Astrocyte (in vitro differentiated cells and primary cell): Measurements from ENCODE around the gene ATP10A. TPM values are rescaled to one million over a fixed set of nuclear protein-coding genes. Genes with fewer than 3 reads are reported as not detected.

Experiments used
- DNase-seq: peaks from one replicate; pipeline ENCODE4 v3.0.0-alpha.2; 2010; ENCODE audit warnings: low read depth
- FAIRE-seq: peaks from 2 replicates; lab custom pipeline; 2011; peaks lifted over from hg19 to GRCh38; lab: Jason Lieb, UNC
- H2AFZ ChIP-seq: 2 replicates; pipeline ENCODE4 v1.6.0; 2012; ENCODE audit warnings: low read depth, low read length, inconsistent platforms
- H3K27ac ChIP-seq: 2 replicates; pipeline ENCODE4 v1.5.1; 2011; ENCODE audit warnings: low read depth, low read length, inconsistent platforms
- H3K27me3 ChIP-seq: 2 replicates; pipeline ENCODE4 v1.6.0; 2011; ENCODE audit warnings: low read length, inconsistent platforms; ENCODE audit not compliant: insufficient read depth
- H3K36me3 ChIP-seq: 2 replicates; pipeline ENCODE4 v1.5.1; 2011; ENCODE audit warnings: low read length, inconsistent platforms; ENCODE audit not compliant: insufficient read depth
- H3K4me1 ChIP-seq: 2 replicates; pipeline ENCODE4 v1.5.1; 2011; ENCODE audit warnings: low read length, inconsistent platforms; ENCODE audit not compliant: insufficient read depth
- H3K4me2 ChIP-seq: 2 replicates; pipeline ENCODE4 v1.6.0; 2012; ENCODE audit warnings: low read length, inconsistent platforms
- H3K4me3 ChIP-seq: 2 replicates; pipeline ENCODE4 v1.5.1; 2011; ENCODE audit warnings: low read depth, mild to moderate bottlenecking, low read length, inconsistent platforms; ENCODE audit not compliant: insufficient read depth
- H3K79me2 ChIP-seq: 2 replicates; pipeline ENCODE4 v1.6.0; 2012; ENCODE audit warnings: mild to moderate bottlenecking, low read length, inconsistent platforms; ENCODE audit not compliant: insufficient read depth
- H3K9ac ChIP-seq: 2 replicates; pipeline ENCODE4 v1.6.0; 2012; ENCODE audit warnings: mild to moderate bottlenecking, low read length, inconsistent platforms
- H3K9me3 ChIP-seq: 2 replicates; pipeline ENCODE4 v1.5.1; 2012; ENCODE audit warnings: low read depth, mild to moderate bottlenecking, low read length, inconsistent platforms; ENCODE audit not compliant: insufficient read depth
- H4K20me1 ChIP-seq: 2 replicates; pipeline ENCODE4 v1.6.0; 2012; ENCODE audit warnings: low read length, inconsistent platforms; ENCODE audit not compliant: insufficient read depth
- H3K27ac Mint-ChIP-seq: one replicate; pipeline ENCODE4 v1.8.0; 2021; ENCODE audit warnings: mild to moderate bottlenecking, mixed read lengths; ENCODE audit not compliant: unreplicated experiment
- H3K27me3 Mint-ChIP-seq: one replicate; pipeline ENCODE4 v1.8.0; 2021; ENCODE audit warnings: low read depth, mixed read lengths; ENCODE audit not compliant: unreplicated experiment
- H3K36me3 Mint-ChIP-seq: one replicate; pipeline ENCODE4 v1.8.0; 2021; ENCODE audit warnings: low read depth, mixed read lengths; ENCODE audit not compliant: unreplicated experiment
- H3K4me1 Mint-ChIP-seq: one replicate; pipeline ENCODE4 v1.8.0; 2021; ENCODE audit warnings: low read depth, mixed read lengths; ENCODE audit not compliant: unreplicated experiment
- H3K4me3 Mint-ChIP-seq: one replicate; pipeline ENCODE4 v1.8.0; 2021; ENCODE audit warnings: mild to moderate bottlenecking, moderate library complexity, mixed read lengths; ENCODE audit not compliant: unreplicated experiment
- H3K9me3 Mint-ChIP-seq: one replicate; pipeline ENCODE4 v1.8.0; 2021; ENCODE audit warnings: mild to moderate bottlenecking, mixed read lengths; ENCODE audit not compliant: unreplicated experiment
- CTCF ChIP-seq: IDR thresholded peaks from 2 replicates; pipeline ENCODE4 v1.5.1; 2011; ENCODE audit warnings: low read depth, mild to moderate bottlenecking, inconsistent platforms, low read length, moderate library complexity; ENCODE audit not compliant: insufficient read depth
- EZH2 ChIP-seq: IDR thresholded peaks from 2 replicates; pipeline ENCODE4 v1.6.1; 2012; ENCODE audit warnings: mild to moderate bottlenecking, low read length, inconsistent platforms; ENCODE audit not compliant: insufficient read depth
- total RNA-seq: library from RNA; stranded (reverse); gene quantifications from 2 replicates; pipeline ENCODE4 v1.2.1, GENCODE V29; 2021

Gene ATP10A
- total RNA-seq, 1 donor from 2014 or later, result 21.1 TPM

DNA sequence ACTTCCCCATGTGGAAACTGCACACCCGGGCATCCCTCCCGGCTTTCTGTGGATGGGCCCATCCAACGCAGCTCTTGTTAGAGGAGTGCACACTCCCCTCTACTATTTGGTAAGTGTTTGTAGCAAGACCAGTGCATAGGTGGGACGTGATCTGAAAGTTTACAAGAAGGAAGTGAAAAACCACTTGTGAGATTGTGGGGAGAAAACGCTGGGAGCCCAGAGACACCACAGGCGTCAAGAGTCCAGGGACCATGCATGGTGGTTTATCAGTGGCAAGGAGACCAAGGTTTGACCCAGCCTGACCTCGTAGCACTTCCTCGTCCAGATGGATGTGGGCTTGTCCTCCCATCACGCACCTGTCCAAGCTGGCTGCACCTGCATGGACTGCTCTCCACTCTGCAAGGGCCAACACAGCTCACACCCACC lies 51.6 kb downstream of the ATP10A start:
- Mint-ChIP-seq H3K36me3 (peaks cover 2% of the 10 kb centered on the region), H3K4me1 (peaks cover 13% of the 10 kb centered on the region), H3K27ac (no peak overlapping the region), H3K27me3 (no peaks in the 10 kb centered on the region), H3K9me3 (no peaks in the 10 kb centered on the region), H3K4me3 (no peak overlapping the region)
- TF ChIP-seq CTCF, result no peak
- no peak for TF ChIP-seq EZH2
- DNase-seq (no peak), FAIRE-seq (no peak)
- Histone ChIP-seq H4K20me1 (peaks cover 32% of the 10 kb centered on the region), H2AFZ (no peak overlapping the region), H3K9ac (no peak overlapping the region), H3K9me3 (no peaks in the 10 kb centered on the region), H3K79me2 (peaks cover 51% of the 10 kb centered on the region), H3K4me1 (peaks cover 7% of the 10 kb centered on the region), H3K27ac (no peak overlapping the region), H3K4me3 (no peak overlapping the region), H3K36me3 (no peaks in the 10 kb centered on the region), H3K4me2 (no peak overlapping the region), H3K27me3 (no peaks in the 10 kb centered on the region)

DNA sequence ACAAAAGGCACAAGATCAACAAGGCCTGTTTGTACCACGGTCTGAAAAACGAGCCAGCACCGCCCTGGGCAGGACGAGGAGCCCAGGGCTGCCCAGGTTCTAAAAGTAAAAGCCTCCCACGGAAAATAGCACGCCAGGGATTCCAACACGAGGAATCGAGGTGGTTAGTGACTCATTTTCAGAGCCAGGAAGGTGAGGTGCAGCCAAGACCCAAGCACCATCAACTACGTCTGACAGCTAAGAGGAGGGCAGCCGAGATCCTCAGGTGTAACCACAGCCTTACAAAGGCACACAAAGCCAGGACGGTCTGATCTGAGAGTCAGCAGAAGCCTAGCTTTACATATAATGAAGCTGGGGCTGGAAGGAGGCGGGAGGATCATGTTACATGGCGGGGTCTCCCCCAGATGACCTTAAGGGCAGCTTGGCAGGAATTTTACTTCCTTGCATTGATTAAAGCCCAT lies 52.5 kb downstream of the ATP10A start:
- H3K79me2 ChIP-seq, result peaks cover 51% of the 10 kb centered on the region
- no peak overlapping the region for H3K4me3 ChIP-seq
- H3K4me3 Mint-ChIP-seq, result no peak overlapping the region
- peaks cover 32% of the 10 kb centered on the region for H4K20me1 ChIP-seq
- H3K4me2 ChIP-seq, result peak overlapping the region; percentile 28
- no peaks in the 10 kb centered on the region for H3K27me3 ChIP-seq
- TF ChIP-seq EZH2, result no peak
- no peak for TF ChIP-seq CTCF
- no peak overlapping the region for H3K27ac Mint-ChIP-seq
- H3K9ac ChIP-seq, result no peak overlapping the region
- H3K4me1 ChIP-seq, result peaks cover 7% of the 10 kb centered on the region
- H3K4me1 Mint-ChIP-seq, result peaks cover 13% of the 10 kb centered on the region
- FAIRE-seq (no peak), DNase-seq (peak; percentile 61)
- H3K9me3 Mint-ChIP-seq, result no peaks in the 10 kb centered on the region
- H3K27ac ChIP-seq, result no peak overlapping the region
- peaks cover 4% of the 10 kb centered on the region for H3K36me3 Mint-ChIP-seq
- H2AFZ ChIP-seq, result no peak overlapping the region
- H3K9me3 ChIP-seq, result no peaks in the 10 kb centered on the region
- no peaks in the 10 kb centered on the region for H3K36me3 ChIP-seq
- H3K27me3 Mint-ChIP-seq, result no peaks in the 10 kb centered on the region

DNA sequence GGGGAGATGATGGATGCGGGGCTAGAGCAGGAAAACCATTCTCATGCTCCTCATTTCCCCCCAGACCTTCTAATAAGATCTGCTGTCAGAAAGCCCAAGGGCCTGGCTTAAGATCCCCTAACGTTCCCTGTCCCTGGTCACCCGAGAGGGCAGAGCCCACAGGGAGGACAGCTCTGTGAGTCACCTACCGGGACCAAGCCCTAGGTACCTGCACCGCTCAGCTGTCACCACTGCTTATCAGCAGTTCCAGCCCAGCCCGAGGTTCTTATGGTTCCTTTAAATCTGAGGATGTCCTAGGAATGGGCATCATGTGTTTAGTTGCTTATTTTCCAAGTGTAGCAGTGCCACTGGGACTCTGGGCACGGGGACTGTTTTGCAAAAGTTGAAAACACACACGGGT lies 53.0 kb downstream of the ATP10A start:
- peaks cover 4% of the 10 kb centered on the region for H3K36me3 Mint-ChIP-seq
- TF ChIP-seq EZH2, result no peak
- no peak for TF ChIP-seq CTCF
- peaks cover 49% of the 10 kb centered on the region for H3K79me2 ChIP-seq
- H3K9ac ChIP-seq, result no peak overlapping the region
- H4K20me1 ChIP-seq, result peaks cover 32% of the 10 kb centered on the region
- H3K27ac ChIP-seq, result no peak overlapping the region
- H3K4me2 ChIP-seq, result peak overlapping the region; percentile 28
- H3K36me3 ChIP-seq, result no peaks in the 10 kb centered on the region
- no peak overlapping the region for H2AFZ ChIP-seq
- H3K4me1 ChIP-seq, result peaks cover 9% of the 10 kb centered on the region
- DNase-seq (no peak), FAIRE-seq (no peak)
- H3K9me3 Mint-ChIP-seq, result no peaks in the 10 kb centered on the region
- H3K27me3 ChIP-seq, result no peaks in the 10 kb centered on the region
- H3K9me3 ChIP-seq, result no peaks in the 10 kb centered on the region
- H3K4me1 Mint-ChIP-seq, result peaks cover 13% of the 10 kb centered on the region
- H3K4me3 Mint-ChIP-seq, result no peak overlapping the region
- no peak overlapping the region for H3K27ac Mint-ChIP-seq
- no peak overlapping the region for H3K4me3 ChIP-seq
- no peaks in the 10 kb centered on the region for H3K27me3 Mint-ChIP-seq
